ENCODE data around the gene DYNC1H1.

- TF ChIP-seq, protein P1, sequence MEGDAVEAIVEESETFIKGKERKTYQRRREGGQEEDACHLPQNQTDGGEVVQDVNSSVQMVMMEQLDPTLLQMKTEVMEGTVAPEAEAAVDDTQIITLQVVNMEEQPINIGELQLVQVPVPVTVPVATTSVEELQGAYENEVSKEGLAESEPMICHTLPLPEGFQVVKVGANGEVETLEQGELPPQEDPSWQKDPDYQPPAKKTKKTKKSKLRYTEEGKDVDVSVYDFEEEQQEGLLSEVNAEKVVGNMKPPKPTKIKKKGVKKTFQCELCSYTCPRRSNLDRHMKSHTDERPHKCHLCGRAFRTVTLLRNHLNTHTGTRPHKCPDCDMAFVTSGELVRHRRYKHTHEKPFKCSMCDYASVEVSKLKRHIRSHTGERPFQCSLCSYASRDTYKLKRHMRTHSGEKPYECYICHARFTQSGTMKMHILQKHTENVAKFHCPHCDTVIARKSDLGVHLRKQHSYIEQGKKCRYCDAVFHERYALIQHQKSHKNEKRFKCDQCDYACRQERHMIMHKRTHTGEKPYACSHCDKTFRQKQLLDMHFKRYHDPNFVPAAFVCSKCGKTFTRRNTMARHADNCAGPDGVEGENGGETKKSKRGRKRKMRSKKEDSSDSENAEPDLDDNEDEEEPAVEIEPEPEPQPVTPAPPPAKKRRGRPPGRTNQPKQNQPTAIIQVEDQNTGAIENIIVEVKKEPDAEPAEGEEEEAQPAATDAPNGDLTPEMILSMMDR (IDR thresholded peaks at IDR 0.05), result no peak
- TF ChIP-seq POLR2A (IDR thresholded peaks at IDR 0.05), result no peak
Measured at GRCh38 chr14:102011631-102012030, 47.3 kb downstream of the DYNC1H1 start.
